ENCODE results near the gene DPP6.

DPP6 gene

GRCh38 chr7:154812027-154812426 lies 759.8 kb downstream of the DPP6 start:
- no peak for DNase-seq (ENCODE audit: low read depth in 2 of 2)

GRCh38 chr7:154817224-154817896 lies 765.2 kb downstream of the DPP6 start:
- DNase-seq (ENCODE audit: low read depth in 2 of 2): no peak

- DNase-seq (ENCODE audit: low read depth in 2 of 2): no peak
These were observed 774.8 kb downstream of the DPP6 start for GRCh38 chr7:154827007-154827406.

GRCh38 chr7:154832557-154833138 lies 780.5 kb downstream of the DPP6 start:
- no peak for DNase-seq (ENCODE audit: low read depth in 2 of 2)

GRCh38 chr7:154836021-154836448 lies 783.8 kb downstream of the DPP6 start:
- DNase-seq (ENCODE audit: low read depth in 2 of 2): no peak

GRCh38 chr7:154837087-154837486 lies 784.9 kb downstream of the DPP6 start:
- DNase-seq (ENCODE audit: low read depth in 2 of 2): no peak

- no peak for DNase-seq (ENCODE audit: low read depth in 2 of 2)
These were observed 785.4 kb downstream of the DPP6 start for GRCh38 chr7:154837622-154838021.

- DNase-seq (ENCODE audit: low read depth in 2 of 2): no peak
These were observed 787.9 kb downstream of the DPP6 start for GRCh38 chr7:154840086-154840485.

- DNase-seq (ENCODE audit: low read depth in 2 of 2): no peak
These were observed 789.6 kb downstream of the DPP6 start for GRCh38 chr7:154841731-154842331.

GRCh38 chr7:154842591-154842990 lies 790.4 kb downstream of the DPP6 start:
- no peak for DNase-seq (ENCODE audit: low read depth in 2 of 2)

- no peak for DNase-seq (ENCODE audit: low read depth in 2 of 2)
These were observed 791.6 kb downstream of the DPP6 start for GRCh38 chr7:154843670-154844237.

- no peak for DNase-seq (ENCODE audit: low read depth in 2 of 2)
These were observed 792.3 kb downstream of the DPP6 start for GRCh38 chr7:154844499-154844898.

GRCh38 chr7:154844955-154845354 lies 792.8 kb downstream of the DPP6 start:
- DNase-seq (ENCODE audit: low read depth in 2 of 2): no peak

- no peak for DNase-seq (ENCODE audit: low read depth in 2 of 2)
These were observed 796.3 kb downstream of the DPP6 start for GRCh38 chr7:154848464-154848863.

GRCh38 chr7:154852205-154852604 lies 800.0 kb downstream of the DPP6 start:
- DNase-seq (ENCODE audit: low read depth in 2 of 2): no peak

- DNase-seq (ENCODE audit: low read depth in 2 of 2): no peak
These were observed 801.0 kb downstream of the DPP6 start for GRCh38 chr7:154853063-154853726.

- no peak for DNase-seq (ENCODE audit: low read depth in 2 of 2)
These were observed 801.5 kb downstream of the DPP6 start for GRCh38 chr7:154853727-154854095.

- no peak for DNase-seq (ENCODE audit: low read depth in 2 of 2)
These were observed 802.6 kb downstream of the DPP6 start for GRCh38 chr7:154854836-154855235.

- DNase-seq (ENCODE audit: low read depth in 2 of 2): no peak
These were observed 803.2 kb downstream of the DPP6 start for GRCh38 chr7:154855366-154855765.

- DNase-seq (ENCODE audit: low read depth in 2 of 2): no peak
These were observed 804.5 kb downstream of the DPP6 start for GRCh38 chr7:154856733-154857132.

GRCh38 chr7:154857240-154857639 lies 805.0 kb downstream of the DPP6 start:
- DNase-seq (ENCODE audit: low read depth in 2 of 2): no peak

All from stimulated activated CD8-positive, alpha-beta memory T cell treated with anti-CD3 and anti-CD28 coated beads, Interleukin-15, amount 100 ng/mL, for 4 hours (primary cell).